Amygdala (tissue), 56 donors: ENCODE data around the gene CDK2.
"Not testable (repeated sequence)": the region's sequence is repeated elsewhere in the genome, so short reads cannot be mapped to it uniquely, and the experiment has no call there.

ENCODE experiments used
- DNase-seq, 56 donors: peaks; one replicate each; lab custom pipeline; 2025; lab: John Stamatoyannopoulos, UW

The CDK2 gene

DNA sequence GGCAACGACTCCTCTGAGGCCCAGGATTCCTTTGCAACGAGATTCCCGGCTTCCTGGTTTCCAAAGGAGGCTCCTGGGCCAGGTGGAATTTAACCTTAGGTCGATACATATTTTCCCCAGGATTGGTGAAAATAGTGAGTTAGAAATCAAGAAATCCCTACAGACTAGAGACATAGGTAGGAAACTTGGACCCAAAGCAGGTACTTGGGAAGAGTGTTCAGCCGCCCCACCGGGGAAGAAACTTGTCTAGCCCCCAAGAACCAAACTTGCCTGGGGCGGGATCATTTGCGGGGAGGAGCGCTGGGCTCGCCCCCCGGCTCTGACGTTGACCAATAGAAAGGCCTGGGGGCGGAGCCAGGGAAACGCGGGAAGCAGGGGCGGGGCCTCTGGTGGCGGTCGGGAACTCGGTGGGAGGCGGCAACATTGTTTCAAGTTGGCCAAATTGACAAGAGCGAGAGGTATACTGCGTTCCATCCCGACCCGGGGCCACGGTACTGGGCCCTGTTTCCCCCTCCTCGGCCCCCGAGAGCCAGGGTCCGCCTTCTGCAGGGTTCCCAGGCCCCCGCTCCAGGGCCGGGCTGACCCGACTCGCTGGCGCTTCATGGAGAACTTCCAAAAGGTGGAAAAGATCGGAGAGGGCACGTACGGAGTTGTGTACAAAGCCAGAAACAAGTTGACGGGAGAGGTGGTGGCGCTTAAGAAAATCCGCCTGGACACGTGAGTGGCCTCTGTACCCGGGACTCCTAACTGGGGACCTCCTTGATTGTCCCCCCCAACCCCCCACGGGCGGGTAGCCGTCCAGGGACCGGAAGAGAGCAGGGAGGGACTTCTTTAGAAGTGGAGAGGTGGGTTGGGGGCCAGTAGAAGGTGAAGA, at the start of gene CDK2:
Gene CDK2, plus strand, starts transcription at position 423 of the 874 bp plus-strand sequence. Its CDS starts 179 bp downstream, at position 602.
- DNase-seq: peak in 55 of 56 donors; percentile 3 to 85 (median 58)

- DNase-seq: not testable (repeated sequence)
Observed at GRCh38 chr12:55919032-55919431, 47.6 kb upstream of the CDK2 start.

DNA sequence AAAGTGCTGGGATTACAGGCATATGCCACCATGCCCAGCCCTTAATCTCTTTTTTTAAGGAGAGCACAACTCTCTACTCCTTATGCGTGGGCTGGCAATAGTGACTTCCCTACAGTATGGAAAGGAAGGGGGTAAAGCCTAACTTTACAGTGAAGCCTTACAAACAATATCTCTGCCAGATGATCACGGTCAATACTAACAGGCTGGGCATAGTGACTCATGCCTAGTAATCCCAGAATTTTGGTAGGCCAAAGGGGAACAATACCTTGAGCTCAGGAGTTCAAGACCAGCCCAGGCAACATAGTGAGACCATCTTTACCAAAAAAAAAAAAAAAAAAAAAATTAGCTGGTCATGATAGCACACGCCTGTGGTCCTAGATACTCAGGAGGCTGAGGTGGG, 44.5 kb upstream of the CDK2 start:
- DNase-seq: no peak

- DNase-seq: not testable (repeated sequence)
Observed at GRCh38 chr12:55923648-55924047, 43.0 kb upstream of the CDK2 start.

DNA sequence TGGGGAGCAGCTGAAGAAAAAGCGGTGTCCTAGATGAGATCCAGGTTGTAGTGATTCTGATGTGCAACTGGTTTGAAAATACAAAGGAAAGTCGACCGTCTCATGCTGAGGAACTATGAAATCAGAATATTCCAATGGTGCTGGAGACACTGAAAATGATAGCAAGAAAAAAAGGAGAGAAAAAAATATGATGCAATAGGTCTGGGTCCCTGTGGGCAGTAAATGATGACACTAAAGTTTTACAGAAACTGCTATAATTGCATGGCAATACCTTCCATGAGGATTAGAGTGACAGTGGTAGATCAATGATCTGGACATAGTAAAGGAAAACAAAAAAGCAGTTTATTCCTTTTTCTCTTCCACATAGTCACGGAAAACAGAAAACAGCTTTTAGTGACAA, 41.3 kb upstream of the CDK2 start:
- DNase-seq: no peak

GRCh38 chr12:55925870-55926737, 40.5 kb upstream of the CDK2 start:
- no peak for DNase-seq

- DNase-seq: peak; percentile 53 to 92 (median 84)
Observed at GRCh38 chr12:55926738-55927587, 39.7 kb upstream of the CDK2 start.

GRCh38 chr12:55927588-55928502, 38.8 kb upstream of the CDK2 start, which contains the start of gene PYM1:
PYM1 (minus strand) TSS chr12:55927894; CDS start chr12:55927761, 133 bp downstream.
- DNase-seq: peak in 42 of 56 donors; percentile 27 to 74 (median 52)

- peak in 11 of 56 donors; percentile 2 to 26 (median 10) for DNase-seq
Observed at GRCh38 chr12:55929306-55929791, 37.3 kb upstream of the CDK2 start.

DNA sequence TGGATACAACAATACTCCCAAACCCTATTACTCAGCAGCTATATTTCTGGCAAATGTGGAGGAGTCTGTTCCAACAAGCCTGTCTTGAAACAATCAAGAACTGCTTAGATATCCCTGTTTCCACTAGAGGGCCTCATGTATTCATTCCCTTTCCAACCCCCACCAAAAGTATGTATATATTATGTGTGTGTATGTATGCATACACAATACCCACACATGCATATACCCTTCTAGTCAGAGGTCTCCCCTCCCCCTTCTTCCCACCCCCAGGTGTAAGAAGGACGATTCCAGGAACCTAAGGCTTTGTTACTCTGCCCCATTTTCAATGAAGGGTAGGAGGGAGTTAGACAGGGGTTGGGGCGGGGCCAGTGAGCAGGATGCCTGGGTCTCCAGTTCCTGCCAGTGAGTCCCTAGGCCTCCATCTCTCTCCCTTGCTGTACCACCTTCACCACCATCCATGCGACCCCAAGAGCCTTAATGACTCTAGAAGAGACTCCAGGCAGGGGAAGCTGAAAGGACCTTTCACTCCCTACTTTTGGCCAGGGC, 35.8 kb upstream of the CDK2 start, which contains the start of gene DGKA:
Gene DGKA, plus strand, starts transcription at position 392 of the 546 bp plus-strand sequence. CDS start 5,342 bp downstream, outside the sequence.
- DNase-seq: peak in 3 of 56 donors; percentile 26 to 59 (median 34)

DNA sequence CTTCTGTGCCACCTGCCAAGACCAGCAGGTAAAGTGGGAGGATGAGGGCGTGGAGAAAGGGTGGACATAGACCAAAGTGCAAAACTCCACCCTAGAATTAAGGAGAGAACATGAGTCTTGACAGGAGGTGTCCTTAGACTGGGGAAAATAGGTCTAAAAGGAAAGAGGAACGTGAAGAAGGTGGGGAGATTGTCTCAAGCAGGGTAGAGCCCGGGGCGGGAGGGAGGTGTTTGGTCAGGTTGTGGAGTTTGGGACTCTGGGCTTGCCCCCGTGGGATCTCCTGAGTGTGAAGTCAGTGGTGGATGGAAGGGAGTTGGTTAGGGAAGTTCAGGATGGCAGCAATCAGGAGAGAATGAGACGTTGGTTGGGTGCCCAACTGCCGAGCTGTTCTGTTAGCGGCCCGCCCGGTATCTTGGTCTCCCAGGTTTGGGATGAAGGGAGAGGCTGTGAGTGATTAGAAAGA, 35.3 kb upstream of the CDK2 start:
- DNase-seq: peak in 5 of 56 donors; percentile 15 to 51 (median 39)

GRCh38 chr12:55931780-55932550, 34.7 kb upstream of the CDK2 start:
- peak in 36 of 56 donors; percentile 16 to 69 (median 42) for DNase-seq

GRCh38 chr12:55932551-55932910, 34.1 kb upstream of the CDK2 start:
- peak in 1 of 56 donors; percentile 26 for DNase-seq

GRCh38 chr12:55933169-55933798, 33.3 kb upstream of the CDK2 start:
- peak in 1 of 56 donors; percentile 2 for DNase-seq

DNA sequence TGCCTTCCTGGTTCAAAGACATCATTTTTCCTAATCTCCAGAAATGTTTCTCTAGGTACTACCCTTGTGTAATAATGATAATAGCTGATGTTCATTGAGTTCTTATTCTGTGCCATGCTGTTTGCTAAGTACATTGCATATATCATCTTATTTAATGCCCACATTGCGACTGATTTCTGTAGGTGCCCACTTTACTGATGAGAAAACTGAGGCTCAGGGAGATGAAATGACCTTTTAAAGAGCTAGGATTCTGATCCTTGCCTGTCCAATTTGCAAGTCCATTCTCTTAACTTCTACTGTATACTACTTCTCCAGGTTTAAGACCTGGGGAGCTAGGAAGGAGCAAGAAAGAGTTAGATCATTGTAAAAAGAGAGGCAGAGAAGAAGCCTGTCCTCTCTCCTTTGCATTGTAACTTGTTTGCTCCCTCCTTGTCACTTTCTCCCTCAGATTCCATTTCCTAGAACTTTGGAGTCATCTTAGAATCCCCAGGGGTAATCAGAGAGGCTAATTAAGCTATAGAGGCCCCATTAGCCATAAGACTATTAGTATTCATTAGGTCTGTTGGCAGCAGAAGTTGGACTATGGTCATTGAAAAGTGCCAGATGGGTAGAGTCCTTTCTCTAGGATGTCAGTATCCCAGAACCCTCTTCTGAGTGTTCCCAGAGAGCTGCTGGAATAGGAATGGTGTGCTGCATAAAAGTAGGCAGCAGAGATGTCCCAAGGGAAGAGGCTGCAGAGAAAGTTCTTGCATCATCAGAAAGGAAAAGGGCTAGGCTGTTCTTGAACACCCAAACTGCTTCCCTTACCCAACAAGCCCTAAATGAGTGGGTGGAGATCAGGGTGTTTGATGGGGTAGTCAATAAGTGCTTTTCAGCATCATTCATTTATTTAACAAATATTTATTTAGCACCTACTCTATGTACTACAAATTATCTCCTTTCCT, 32.6 kb upstream of the CDK2 start:
- DNase-seq: no peak

GRCh38 chr12:55934773-55935172, 31.9 kb upstream of the CDK2 start:
- no peak for DNase-seq
